GM10248 (cell line): Measurements from ENCODE around the gene MACF1.

ENCODE experiments used
- CTCF ChIA-PET: fragments of 300-600 bp; sonication (Branson Sonifier 250); formaldehyde crosslinking; extraction: SDS; loops from one replicate; lab custom pipeline; 2021; ENCODE audit warnings: antibody characterized with exemption; lab: Yijun Ruan, JAX
- POLR2A ChIA-PET: fragments of 350-650 bp; sonication (Branson Sonifier 250); formaldehyde crosslinking; extraction: SDS; loops from one replicate; lab custom pipeline; 2020; ENCODE audit warnings: antibody characterized with exemption; lab: Yijun Ruan, JAX
- DNase-seq: peaks from one replicate; pipeline ENCODE4 v3.0.0; 2012; ENCODE audit errors: extremely low spot score
- TF ChIP-seq, protein P1 (sequence below): IDR thresholded peaks from 2 replicates; pipeline ENCODE4 v1.5.1; 2012; ENCODE audit warnings: mild to moderate bottlenecking, low read depth; ENCODE audit errors: extremely low read depth, missing control alignments, control extremely low read depth

The MACF1 gene

DNA sequence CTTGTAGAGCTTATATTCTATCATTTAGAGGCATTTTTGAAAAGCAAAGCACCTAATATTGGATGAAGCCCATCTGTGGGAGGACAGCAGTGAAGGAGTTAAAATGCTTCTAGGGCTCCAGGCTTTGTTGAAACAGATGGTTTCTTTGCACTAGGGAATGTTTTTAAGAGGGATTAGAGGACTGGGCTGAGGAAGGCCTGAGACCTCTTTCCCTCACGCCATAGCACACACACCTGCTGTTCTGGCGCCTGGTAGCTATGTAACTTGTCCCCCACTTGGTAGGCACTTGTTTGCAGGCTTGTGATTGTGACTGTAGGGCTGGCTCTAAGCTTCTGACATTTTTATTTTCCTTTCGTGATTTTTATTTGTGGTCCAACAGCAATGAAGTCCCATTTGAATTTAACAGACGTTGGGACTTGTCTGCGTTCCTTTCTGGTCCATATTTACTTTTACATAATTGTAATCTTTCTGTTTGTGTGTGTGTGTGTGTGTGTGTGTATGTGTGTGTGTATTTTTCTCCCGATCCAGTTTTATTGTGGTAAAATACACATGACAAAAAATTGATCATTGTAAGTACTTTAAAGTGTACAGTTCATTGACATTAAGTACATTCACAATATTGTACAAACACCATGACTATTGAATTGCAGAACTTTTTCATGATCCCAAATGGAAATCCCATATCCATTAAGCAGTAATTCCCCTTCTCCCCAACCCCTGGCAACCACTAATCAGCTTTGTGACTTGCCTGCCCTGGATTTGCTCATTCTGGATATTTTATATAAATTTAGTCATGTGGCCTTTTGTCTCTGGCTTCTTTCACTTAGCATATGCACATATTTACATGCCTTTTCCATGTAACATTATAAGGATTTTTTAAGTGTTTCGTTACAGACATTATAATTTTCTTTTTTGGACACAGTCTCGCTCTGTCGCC, 33.5 kb upstream of the MACF1 start:
- DNase-seq, result no peak
- ChIA-PET POLR2A (no interaction called here), CTCF (interaction anchor here (1.3 to 4.1 kb wide), 2 partner anchors 13 to 21 kb away, joined by 9 to 15 read pairs; no protein-coding TSS in a partner anchor)
- TF ChIP-seq, protein P1, sequence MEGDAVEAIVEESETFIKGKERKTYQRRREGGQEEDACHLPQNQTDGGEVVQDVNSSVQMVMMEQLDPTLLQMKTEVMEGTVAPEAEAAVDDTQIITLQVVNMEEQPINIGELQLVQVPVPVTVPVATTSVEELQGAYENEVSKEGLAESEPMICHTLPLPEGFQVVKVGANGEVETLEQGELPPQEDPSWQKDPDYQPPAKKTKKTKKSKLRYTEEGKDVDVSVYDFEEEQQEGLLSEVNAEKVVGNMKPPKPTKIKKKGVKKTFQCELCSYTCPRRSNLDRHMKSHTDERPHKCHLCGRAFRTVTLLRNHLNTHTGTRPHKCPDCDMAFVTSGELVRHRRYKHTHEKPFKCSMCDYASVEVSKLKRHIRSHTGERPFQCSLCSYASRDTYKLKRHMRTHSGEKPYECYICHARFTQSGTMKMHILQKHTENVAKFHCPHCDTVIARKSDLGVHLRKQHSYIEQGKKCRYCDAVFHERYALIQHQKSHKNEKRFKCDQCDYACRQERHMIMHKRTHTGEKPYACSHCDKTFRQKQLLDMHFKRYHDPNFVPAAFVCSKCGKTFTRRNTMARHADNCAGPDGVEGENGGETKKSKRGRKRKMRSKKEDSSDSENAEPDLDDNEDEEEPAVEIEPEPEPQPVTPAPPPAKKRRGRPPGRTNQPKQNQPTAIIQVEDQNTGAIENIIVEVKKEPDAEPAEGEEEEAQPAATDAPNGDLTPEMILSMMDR, result no peak

DNA sequence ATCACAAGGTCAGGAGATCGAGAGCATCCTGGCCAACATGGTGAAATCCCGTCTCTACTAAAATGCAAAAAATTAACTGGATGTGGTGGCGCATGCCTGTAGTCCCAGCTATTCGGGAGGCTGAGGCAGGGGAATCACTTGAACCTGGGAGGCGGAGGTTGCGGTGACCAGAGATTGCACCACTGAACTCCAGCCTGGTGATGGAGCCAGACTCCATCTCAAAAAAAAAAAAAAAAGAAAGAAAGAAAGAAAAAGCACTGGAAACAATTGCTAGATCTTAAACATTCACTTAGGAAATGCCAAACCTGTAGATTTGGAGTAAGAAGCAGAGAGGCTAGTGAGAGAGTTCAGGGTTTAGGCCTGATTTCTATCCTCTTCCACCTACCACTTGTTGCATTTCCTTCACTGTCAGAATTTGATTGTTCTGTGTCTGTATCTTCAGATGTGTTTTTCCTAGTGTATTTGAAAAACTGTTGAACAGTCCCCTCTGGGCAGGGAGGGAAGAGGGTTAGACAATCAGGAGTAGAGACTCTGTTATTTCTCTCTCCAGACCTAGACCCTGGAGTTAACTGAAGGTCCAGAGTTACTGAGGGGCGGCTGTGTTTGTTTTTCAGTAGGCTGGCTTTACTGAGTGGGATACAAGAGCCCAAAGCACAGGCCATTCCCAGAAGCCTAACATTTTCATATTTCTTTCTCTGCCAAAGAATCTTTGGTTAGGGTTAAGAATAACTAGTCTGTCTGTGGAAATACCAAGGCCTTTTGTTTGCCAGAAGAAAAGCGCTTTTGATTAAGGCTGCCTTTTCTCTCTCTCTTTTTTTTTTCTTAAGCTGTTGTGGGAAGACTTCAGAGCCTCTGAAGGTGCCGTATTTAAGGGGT, 31.1 kb upstream of the MACF1 start:
- TF ChIP-seq, protein P1, result no peak
- ChIA-PET POLR2A (no interaction called here), CTCF (interaction anchor here (0.7 to 1.4 kb wide), 2 partner anchors 11 to 18 kb away, joined by 4 to 5 read pairs; no protein-coding TSS in a partner anchor)
- DNase-seq, result no peak

DNA sequence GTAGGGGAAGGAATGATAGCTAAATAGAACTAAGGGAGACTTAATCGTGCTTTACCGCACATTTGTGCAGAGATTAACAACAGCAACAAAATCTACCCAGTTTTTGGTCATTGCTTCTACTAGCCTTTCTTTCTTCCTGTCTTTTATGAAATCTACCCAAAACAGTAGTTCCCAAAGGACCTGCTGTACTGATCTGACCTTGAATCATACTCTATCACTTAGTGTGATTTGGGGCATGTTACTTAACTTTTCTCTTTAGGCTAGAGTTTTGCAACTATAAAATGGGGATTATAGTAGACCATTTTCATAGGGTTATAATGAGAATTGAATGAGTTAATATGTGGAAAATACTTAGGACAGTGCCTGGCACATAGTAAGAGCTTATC, 30.5 kb upstream of the MACF1 start:
- ChIA-PET POLR2A (no interaction called here), CTCF (interaction anchor here (0.7 to 1.4 kb wide), 2 partner anchors 10 to 17 kb away, joined by 4 to 5 read pairs; no protein-coding TSS in a partner anchor)
- DNase-seq, result no peak
- TF ChIP-seq, protein P1, result no peak

- CTCF ChIA-PET, result interaction anchor here (0.7 to 1.4 kb wide), 2 partner anchors 10 to 17 kb away, joined by 4 to 5 read pairs; no protein-coding TSS in a partner anchor
- POLR2A ChIA-PET, result no interaction called here
- TF ChIP-seq, protein P1, result no peak
- DNase-seq, result no peak
Observed at GRCh38 chr1:39174390-39175081, 30.0 kb upstream of the MACF1 start.

GRCh38 chr1:39177706-39178105, 26.8 kb upstream of the MACF1 start:
- DNase-seq, result no peak
- CTCF ChIA-PET, result interaction anchor here (1.4 kb wide), 1 partner anchor 14 kb away, joined by 4 read pairs; no protein-coding TSS in a partner anchor

More at GRCh38 chr1:39177706-39178105, 26.8 kb upstream of the MACF1 start:
- POLR2A ChIA-PET, result no interaction called here
- TF ChIP-seq, protein P1, result no peak
